HG03103 (cell line): ENCODE results near the gene ANXA10.

Source experiments
- ATAC-seq: cut with Tn5 transposase; IDR thresholded peaks from one replicate; pipeline ENCODE4 v1.9.1; 2021; ENCODE audit warnings: low read depth; ENCODE audit not compliant: unreplicated experiment

ANXA10 gene

GRCh38 chr4:168218645-168219044 is 126.3 kb downstream of the ANXA10 start:
- no peak for ATAC-seq

DNA sequence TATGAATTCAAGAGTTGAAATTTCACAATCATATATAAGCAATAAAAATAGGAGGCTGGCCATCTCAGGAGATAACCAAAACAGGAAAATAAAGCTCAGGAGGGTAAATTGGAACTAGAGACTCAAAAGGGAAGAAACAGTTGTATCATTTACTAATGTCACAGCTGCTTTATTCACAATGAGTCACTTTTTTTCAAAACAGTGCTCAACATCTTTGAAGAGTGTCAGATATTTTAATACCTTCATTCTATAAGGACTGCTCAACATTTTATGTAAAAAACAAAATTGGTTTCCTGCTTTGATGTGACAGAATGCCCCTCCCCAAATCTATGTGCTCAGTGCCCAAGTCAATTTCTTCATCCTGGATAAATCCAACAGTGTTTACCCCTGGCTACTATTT is 128.6 kb downstream of the ANXA10 start:
- no peak for ATAC-seq

DNA sequence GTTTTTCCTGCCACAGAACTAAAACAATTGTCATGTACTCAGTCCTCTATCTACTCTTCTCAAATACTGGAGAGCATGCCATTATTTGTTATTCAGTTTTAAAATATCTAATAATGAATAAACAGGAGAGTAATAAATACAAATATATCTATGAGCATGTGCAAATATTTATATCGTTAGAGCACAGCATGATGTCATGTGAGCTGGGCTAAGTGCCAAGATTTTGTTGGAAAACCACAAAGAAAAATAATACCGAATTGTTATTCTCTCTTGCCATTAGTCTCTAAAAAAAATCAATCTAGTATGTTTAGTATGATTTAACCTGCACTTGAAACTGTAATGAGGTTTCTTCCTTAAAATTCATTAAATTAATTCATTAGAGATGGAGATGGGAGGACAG is 129.0 kb downstream of the ANXA10 start:
- no peak for ATAC-seq
